ENCODE data around the gene MLEC. TPM values are rescaled to one million over a fixed set of nuclear protein-coding genes. Genes with fewer than 3 reads are reported as not detected.

The MLEC gene
- total RNA-seq, 1 donor from 2014 or later: 100 TPM

- peak; percentile 93 for DNase-seq (ENCODE audit: low spot score)
- peaks cover 20% of the 10 kb centered on the region for H3K4me1 Mint-ChIP-seq
- Histone ChIP-seq H3K4me3 (peak overlapping the region; percentile 46), H4K20me1 (ENCODE audit: low read depth) (peaks cover 25% of the 10 kb centered on the region), H2AFZ (replicated peaks) (no peak overlapping the region), H3K79me2 (ENCODE audit: low read depth) (no peaks in the 10 kb centered on the region), H3K27ac (no peak overlapping the region), H3K9ac (no peak overlapping the region), H3K4me2 (peak overlapping the region; percentile 88), H3F3A (ENCODE audit: low read depth) (peaks cover 27% of the 10 kb centered on the region), H3K4me1 (peaks cover 13% of the 10 kb centered on the region), H3K9me3 (ENCODE audit: low read depth) (no peaks in the 10 kb centered on the region), H3K27me3 (peaks cover 74% of the 10 kb centered on the region), H3K36me3 (no peaks in the 10 kb centered on the region)
- no peak overlapping the region for H3K27ac Mint-ChIP-seq
- no peaks in the 10 kb centered on the region for H3K36me3 Mint-ChIP-seq
- TF ChIP-seq CTCF (IDR thresholded peaks at IDR 0.05) (peak; percentile 47), EZH2phosphoT487 (IDR thresholded peaks at IDR 0.05) (peak; percentile 61), EZH2 (IDR thresholded peaks at IDR 0.05) (peak; percentile 66)
- peaks cover 2% of the 10 kb centered on the region for H3K9me3 Mint-ChIP-seq
- H3K4me3 Mint-ChIP-seq: peak overlapping the region; percentile 88
- H3K27me3 Mint-ChIP-seq (ENCODE audit: insufficient read depth, low read depth): peaks cover 53% of the 10 kb centered on the region
Observed at GRCh38 chr12:120640861-120641833, 45.8 kb upstream of the MLEC start.

GRCh38 chr12:120642121-120642520 lies 44.8 kb upstream of the MLEC start:
- peaks cover 82% of the 10 kb centered on the region for H3K27me3 ChIP-seq
- H4K20me1 ChIP-seq (ENCODE audit: low read depth): peaks cover 25% of the 10 kb centered on the region
- no peaks in the 10 kb centered on the region for H3K36me3 Mint-ChIP-seq
- H3K27ac ChIP-seq: no peak overlapping the region
- H3K9me3 Mint-ChIP-seq: peaks cover 2% of the 10 kb centered on the region
- H3K4me1 ChIP-seq: peaks cover 13% of the 10 kb centered on the region
- no peaks in the 10 kb centered on the region for H3K9me3 ChIP-seq (ENCODE audit: low read depth)
- H3K4me1 Mint-ChIP-seq: peaks cover 24% of the 10 kb centered on the region
- H3F3A ChIP-seq (ENCODE audit: low read depth): peaks cover 27% of the 10 kb centered on the region
- H2AFZ ChIP-seq (replicated peaks): no peak overlapping the region
- H3K36me3 ChIP-seq: no peaks in the 10 kb centered on the region
- no peak overlapping the region for H3K27ac Mint-ChIP-seq
- H3K4me2 ChIP-seq: peak overlapping the region; percentile 88
- no peak overlapping the region for H3K4me3 ChIP-seq
- DNase-seq (ENCODE audit: low spot score): no peak
- peaks cover 60% of the 10 kb centered on the region for H3K27me3 Mint-ChIP-seq (ENCODE audit: insufficient read depth, low read depth)
- TF ChIP-seq EZH2 (IDR thresholded peaks at IDR 0.05) (no peak), EZH2phosphoT487 (IDR thresholded peaks at IDR 0.05) (no peak), CTCF (IDR thresholded peaks at IDR 0.05) (no peak)
- H3K9ac ChIP-seq: no peak overlapping the region
- peak overlapping the region; percentile 88 for H3K4me3 Mint-ChIP-seq
- no peaks in the 10 kb centered on the region for H3K79me2 ChIP-seq (ENCODE audit: low read depth)

- DNase-seq (ENCODE audit: low spot score): no peak
- Mint-ChIP-seq H3K9me3 (peaks cover 2% of the 10 kb centered on the region), H3K27ac (no peak overlapping the region), H3K36me3 (no peaks in the 10 kb centered on the region), H3K4me3 (peak overlapping the region; percentile 88), H3K4me1 (peaks cover 25% of the 10 kb centered on the region), H3K27me3 (ENCODE audit: insufficient read depth, low read depth) (peaks cover 55% of the 10 kb centered on the region)
- H3K4me3 ChIP-seq: no peak overlapping the region
- no peaks in the 10 kb centered on the region for H3K36me3 ChIP-seq
- H4K20me1 ChIP-seq (ENCODE audit: low read depth): peaks cover 25% of the 10 kb centered on the region
- H3F3A ChIP-seq (ENCODE audit: low read depth): peaks cover 27% of the 10 kb centered on the region
- no peak overlapping the region for H2AFZ ChIP-seq (replicated peaks)
- H3K27me3 ChIP-seq: peaks cover 82% of the 10 kb centered on the region
- no peak overlapping the region for H3K4me2 ChIP-seq
- no peaks in the 10 kb centered on the region for H3K79me2 ChIP-seq (ENCODE audit: low read depth)
- no peaks in the 10 kb centered on the region for H3K9me3 ChIP-seq (ENCODE audit: low read depth)
- H3K4me1 ChIP-seq: peaks cover 13% of the 10 kb centered on the region
- H3K9ac ChIP-seq: no peak overlapping the region
- no peak overlapping the region for H3K27ac ChIP-seq
- no peak for TF ChIP-seq EZH2 (IDR thresholded peaks at IDR 0.05)
- no peak for TF ChIP-seq CTCF (IDR thresholded peaks at IDR 0.05)
- TF ChIP-seq EZH2phosphoT487 (IDR thresholded peaks at IDR 0.05): no peak
Observed at GRCh38 chr12:120642826-120643225, 44.1 kb upstream of the MLEC start.

Data from neural progenitor cell (in vitro differentiated cells).